ENCODE measurements around the gene AKT1.

Gene AKT1

GRCh38 chr14:104813286-104813685 lies 17.7 kb upstream of the AKT1 start:
- Histone ChIP-seq H2AFZ (ENCODE audit: low read depth) (no peak overlapping the region), H3K4me3 (IDR thresholded peaks at IDR 0.05; ENCODE audit: insufficient read depth, low read depth, low read length) (no peak overlapping the region), H3K79me2 (ENCODE audit: insufficient read depth, low read depth) (no peaks in the 10 kb centered on the region), H3K27me3 (ENCODE audit: insufficient read depth, low read depth) (no peaks in the 10 kb centered on the region), H3K9ac (no peak overlapping the region), H3K4me2 (no peak overlapping the region), H4K20me1 (ENCODE audit: insufficient read depth) (no peaks in the 10 kb centered on the region), H3K36me3 (ENCODE audit: insufficient read depth) (no peaks in the 10 kb centered on the region), H3K4me1 (ENCODE audit: low read depth, poor library complexity, severe bottlenecking) (peaks cover 3% of the 10 kb centered on the region), H3K27ac (no peak overlapping the region)
- TF ChIP-seq, protein P1, sequence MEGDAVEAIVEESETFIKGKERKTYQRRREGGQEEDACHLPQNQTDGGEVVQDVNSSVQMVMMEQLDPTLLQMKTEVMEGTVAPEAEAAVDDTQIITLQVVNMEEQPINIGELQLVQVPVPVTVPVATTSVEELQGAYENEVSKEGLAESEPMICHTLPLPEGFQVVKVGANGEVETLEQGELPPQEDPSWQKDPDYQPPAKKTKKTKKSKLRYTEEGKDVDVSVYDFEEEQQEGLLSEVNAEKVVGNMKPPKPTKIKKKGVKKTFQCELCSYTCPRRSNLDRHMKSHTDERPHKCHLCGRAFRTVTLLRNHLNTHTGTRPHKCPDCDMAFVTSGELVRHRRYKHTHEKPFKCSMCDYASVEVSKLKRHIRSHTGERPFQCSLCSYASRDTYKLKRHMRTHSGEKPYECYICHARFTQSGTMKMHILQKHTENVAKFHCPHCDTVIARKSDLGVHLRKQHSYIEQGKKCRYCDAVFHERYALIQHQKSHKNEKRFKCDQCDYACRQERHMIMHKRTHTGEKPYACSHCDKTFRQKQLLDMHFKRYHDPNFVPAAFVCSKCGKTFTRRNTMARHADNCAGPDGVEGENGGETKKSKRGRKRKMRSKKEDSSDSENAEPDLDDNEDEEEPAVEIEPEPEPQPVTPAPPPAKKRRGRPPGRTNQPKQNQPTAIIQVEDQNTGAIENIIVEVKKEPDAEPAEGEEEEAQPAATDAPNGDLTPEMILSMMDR (conservative IDR thresholded peaks at IDR 0.05; ENCODE audit: low read depth, low read length): no peak

- Histone ChIP-seq H3K79me2 (ENCODE audit: insufficient read depth, low read depth) (no peaks in the 10 kb centered on the region), H4K20me1 (ENCODE audit: insufficient read depth) (no peaks in the 10 kb centered on the region), H3K4me3 (IDR thresholded peaks at IDR 0.05; ENCODE audit: insufficient read depth, low read depth, low read length) (no peak overlapping the region), H3K4me2 (no peak overlapping the region), H3K36me3 (ENCODE audit: insufficient read depth) (no peaks in the 10 kb centered on the region), H3K9ac (no peak overlapping the region), H3K27me3 (ENCODE audit: insufficient read depth, low read depth) (no peaks in the 10 kb centered on the region), H3K4me1 (ENCODE audit: low read depth, poor library complexity, severe bottlenecking) (peaks cover 7% of the 10 kb centered on the region), H2AFZ (ENCODE audit: low read depth) (no peak overlapping the region), H3K27ac (no peak overlapping the region)
- TF ChIP-seq, protein P1 (conservative IDR thresholded peaks at IDR 0.05; ENCODE audit: low read depth, low read length): no peak
Observed at GRCh38 chr14:104810316-104810715, 14.8 kb upstream of the AKT1 start.

- H3K4me3 ChIP-seq (IDR thresholded peaks at IDR 0.05; ENCODE audit: insufficient read depth, low read depth, low read length): no peak overlapping the region
Observed at GRCh38 chr14:104808456-104808855, 12.9 kb upstream of the AKT1 start.

DNA sequence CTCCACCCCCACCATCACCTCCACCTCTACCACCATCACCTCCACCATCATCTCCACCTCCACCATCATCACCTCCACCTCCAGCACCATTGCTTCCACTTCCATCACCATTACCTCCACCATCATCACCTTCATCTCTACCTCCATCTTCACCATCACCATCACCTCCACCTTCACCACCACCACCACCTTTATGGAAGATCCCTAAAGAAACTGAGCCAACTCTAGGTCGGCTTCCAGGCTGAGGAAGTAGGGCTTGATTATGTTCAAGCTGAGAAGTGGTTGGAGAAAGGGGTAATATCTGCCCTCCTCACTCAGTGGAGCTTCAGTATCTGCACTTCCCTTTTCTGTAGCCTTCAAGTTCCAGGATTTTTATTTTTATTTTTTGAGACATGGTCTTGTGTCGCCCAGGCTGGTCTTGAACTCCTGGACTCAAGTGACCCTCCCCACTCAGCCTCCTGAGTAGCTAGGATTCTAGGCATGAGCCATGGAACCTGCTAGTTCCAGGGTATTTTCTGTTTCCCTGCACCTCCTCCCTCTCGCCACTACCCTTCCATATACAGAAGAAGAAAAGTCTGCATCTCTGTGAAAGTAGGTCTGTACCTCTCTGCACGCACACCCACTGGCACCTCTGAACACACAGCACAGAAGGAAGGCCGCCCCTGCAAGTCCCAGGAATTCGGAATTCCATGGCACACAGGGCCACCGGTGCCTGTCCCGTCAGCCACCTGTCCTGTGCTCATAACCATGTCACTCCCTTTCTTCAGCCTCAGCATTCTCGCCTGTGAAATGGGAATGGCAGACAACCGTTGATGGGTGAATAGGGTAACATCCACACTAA lies 11.3 kb upstream of the AKT1 start:
- H2AFZ ChIP-seq (ENCODE audit: low read depth): no peak overlapping the region
- H3K4me1 ChIP-seq (ENCODE audit: low read depth, poor library complexity, severe bottlenecking): peaks cover 4% of the 10 kb centered on the region
- H3K36me3 ChIP-seq (ENCODE audit: insufficient read depth): no peaks in the 10 kb centered on the region
- H3K4me2 ChIP-seq: no peak overlapping the region
- no peak overlapping the region for H3K4me3 ChIP-seq (IDR thresholded peaks at IDR 0.05; ENCODE audit: insufficient read depth, low read depth, low read length)
- no peak overlapping the region for H3K9ac ChIP-seq
- no peaks in the 10 kb centered on the region for H4K20me1 ChIP-seq (ENCODE audit: insufficient read depth)
- TF ChIP-seq, protein P1 (conservative IDR thresholded peaks at IDR 0.05; ENCODE audit: low read depth, low read length): no peak
- no peaks in the 10 kb centered on the region for H3K79me2 ChIP-seq (ENCODE audit: insufficient read depth, low read depth)
- H3K27me3 ChIP-seq (ENCODE audit: insufficient read depth, low read depth): no peaks in the 10 kb centered on the region
- no peak overlapping the region for H3K27ac ChIP-seq

More at GRCh38 chr14:104808456-104808855, 12.9 kb upstream of the AKT1 start:
- Histone ChIP-seq H3K9ac (no peak overlapping the region), H2AFZ (ENCODE audit: low read depth) (no peak overlapping the region), H3K27ac (no peak overlapping the region), H3K4me1 (ENCODE audit: low read depth, poor library complexity, severe bottlenecking) (peaks cover 4% of the 10 kb centered on the region), H3K36me3 (ENCODE audit: insufficient read depth) (no peaks in the 10 kb centered on the region), H4K20me1 (ENCODE audit: insufficient read depth) (no peaks in the 10 kb centered on the region), H3K79me2 (ENCODE audit: insufficient read depth, low read depth) (no peaks in the 10 kb centered on the region), H3K27me3 (ENCODE audit: insufficient read depth, low read depth) (no peaks in the 10 kb centered on the region), H3K4me2 (no peak overlapping the region)
- TF ChIP-seq, protein P1 (conservative IDR thresholded peaks at IDR 0.05; ENCODE audit: low read depth, low read length): no peak

Data from KMS-11 (cell line).